ENCODE data around the gene TMEM145.

DNA sequence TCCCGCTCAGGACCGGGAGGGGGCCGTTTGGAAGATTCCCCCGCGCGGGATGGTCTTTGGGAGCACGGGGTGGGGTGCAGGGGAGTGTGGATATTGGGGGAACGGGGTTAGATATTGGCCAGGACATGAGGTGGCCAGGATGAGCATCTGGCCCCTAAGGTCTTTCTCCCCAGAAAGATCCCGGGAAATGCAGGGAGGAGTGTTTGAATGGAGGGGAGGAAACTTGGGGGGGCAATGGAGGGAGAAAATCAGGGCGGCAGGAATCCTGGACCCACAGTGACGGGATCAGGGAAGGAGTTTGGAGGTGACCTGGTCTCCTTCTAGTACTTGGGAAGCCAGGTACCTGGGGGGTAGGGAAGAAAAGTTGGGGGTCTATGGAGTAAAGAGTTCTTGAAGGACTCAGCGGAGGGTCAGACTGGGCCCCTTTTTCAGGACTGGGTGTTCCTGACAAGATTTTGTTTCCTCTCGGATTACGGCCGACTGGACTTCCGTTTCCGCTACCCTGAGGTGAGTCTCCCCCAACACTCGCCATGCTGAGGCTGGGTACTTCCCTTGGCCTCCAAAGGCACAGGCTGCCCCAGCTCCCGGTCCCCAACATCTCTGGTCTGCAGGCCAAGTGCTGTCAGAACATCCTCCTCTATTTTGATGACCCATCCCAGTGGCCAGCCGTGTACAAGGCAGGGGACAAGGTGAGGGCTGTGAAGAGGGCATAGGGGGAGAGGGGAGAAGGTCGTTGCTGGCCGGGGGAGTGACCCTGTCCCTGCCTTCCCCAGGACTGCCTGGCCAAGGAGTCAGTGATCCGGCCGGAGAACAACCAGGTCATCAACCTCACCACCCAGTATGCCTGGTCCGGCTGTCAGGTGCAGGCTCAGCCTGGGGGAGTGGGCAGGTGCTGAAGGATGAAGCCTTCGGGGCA lies 989 bp downstream of the TMEM145 start:
- TF ChIP-seq, protein P1, sequence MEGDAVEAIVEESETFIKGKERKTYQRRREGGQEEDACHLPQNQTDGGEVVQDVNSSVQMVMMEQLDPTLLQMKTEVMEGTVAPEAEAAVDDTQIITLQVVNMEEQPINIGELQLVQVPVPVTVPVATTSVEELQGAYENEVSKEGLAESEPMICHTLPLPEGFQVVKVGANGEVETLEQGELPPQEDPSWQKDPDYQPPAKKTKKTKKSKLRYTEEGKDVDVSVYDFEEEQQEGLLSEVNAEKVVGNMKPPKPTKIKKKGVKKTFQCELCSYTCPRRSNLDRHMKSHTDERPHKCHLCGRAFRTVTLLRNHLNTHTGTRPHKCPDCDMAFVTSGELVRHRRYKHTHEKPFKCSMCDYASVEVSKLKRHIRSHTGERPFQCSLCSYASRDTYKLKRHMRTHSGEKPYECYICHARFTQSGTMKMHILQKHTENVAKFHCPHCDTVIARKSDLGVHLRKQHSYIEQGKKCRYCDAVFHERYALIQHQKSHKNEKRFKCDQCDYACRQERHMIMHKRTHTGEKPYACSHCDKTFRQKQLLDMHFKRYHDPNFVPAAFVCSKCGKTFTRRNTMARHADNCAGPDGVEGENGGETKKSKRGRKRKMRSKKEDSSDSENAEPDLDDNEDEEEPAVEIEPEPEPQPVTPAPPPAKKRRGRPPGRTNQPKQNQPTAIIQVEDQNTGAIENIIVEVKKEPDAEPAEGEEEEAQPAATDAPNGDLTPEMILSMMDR (IDR thresholded peaks at IDR 0.05; ENCODE audit: low read length): no peak
- no peak for TF ChIP-seq EZH2 (optimal IDR thresholded peaks at IDR 0.05; ENCODE audit: low read depth, low read length)

All from MM.1S (cell line).